ENCODE measurements around the gene MAP7. TPM values are rescaled to one million over a fixed set of nuclear protein-coding genes. Genes with fewer than 3 reads are reported as not detected.

Gene MAP7
- total RNA-seq, 1 donor: 0.36 TPM

GRCh38 chr6:136526196-136526930 lies 23.9 kb downstream of the MAP7 start:
- H3K4me3 ChIP-seq (ENCODE audit: low read depth, low read length): no peak overlapping the region
- TF ChIP-seq CTCF (IDR thresholded peaks at IDR 0.05; ENCODE audit: insufficient read depth, low read length): peak; percentile 63
- peak; percentile 55 for DNase-seq (ENCODE audit: low read depth)

DNA sequence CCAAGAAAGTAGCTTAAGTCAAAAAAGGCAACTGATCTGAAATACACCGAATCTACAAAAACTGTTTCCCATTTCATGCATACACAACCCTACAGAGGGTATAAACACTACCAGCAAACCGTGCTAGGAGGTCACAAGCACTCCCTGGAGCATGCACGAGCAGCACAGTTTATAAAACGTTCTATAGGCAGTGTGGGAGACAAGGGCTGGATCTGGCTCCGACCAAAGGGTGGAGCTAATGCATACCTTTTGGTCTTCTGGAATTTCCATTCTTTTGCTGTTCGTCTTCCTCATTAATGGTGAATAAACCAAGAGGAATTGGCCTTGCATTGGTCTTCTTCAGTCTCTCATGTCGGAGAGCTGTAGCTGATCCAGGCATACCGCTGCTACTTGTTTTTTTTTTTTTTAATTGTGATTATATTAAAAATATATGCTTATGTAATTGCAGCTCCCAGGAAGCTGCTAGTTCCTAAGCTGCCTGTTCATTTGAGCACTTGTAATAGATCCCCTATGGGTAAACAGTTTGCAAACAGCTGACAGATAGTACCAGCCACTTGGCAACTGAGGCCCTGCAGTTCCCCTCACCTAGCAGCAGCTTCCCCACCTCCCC lies 24.5 kb downstream of the MAP7 start:
- TF ChIP-seq CTCF (IDR thresholded peaks at IDR 0.05; ENCODE audit: insufficient read depth, low read length): no peak
- no peak for DNase-seq (ENCODE audit: low read depth)

GRCh38 chr6:136524936-136525413 lies 25.2 kb downstream of the MAP7 start:
- no peak overlapping the region for H3K4me3 ChIP-seq (ENCODE audit: low read depth, low read length)
- TF ChIP-seq CTCF (IDR thresholded peaks at IDR 0.05; ENCODE audit: insufficient read depth, low read length): no peak
- DNase-seq (ENCODE audit: low read depth): no peak

More for the DNA sequence above, 24.5 kb downstream of the MAP7 start:
- H3K4me3 ChIP-seq (ENCODE audit: low read depth, low read length): no peak overlapping the region

GRCh38 chr6:136524339-136524935 lies 25.8 kb downstream of the MAP7 start:
- DNase-seq (ENCODE audit: low read depth): no peak
- no peak overlapping the region for H3K4me3 ChIP-seq (ENCODE audit: low read depth, low read length)
- TF ChIP-seq CTCF (IDR thresholded peaks at IDR 0.05; ENCODE audit: insufficient read depth, low read length): no peak

GRCh38 chr6:136523196-136523595 lies 27.0 kb downstream of the MAP7 start:
- DNase-seq (ENCODE audit: low read depth): no peak
- H3K4me3 ChIP-seq (ENCODE audit: low read depth, low read length): no peak overlapping the region
- TF ChIP-seq CTCF (IDR thresholded peaks at IDR 0.05; ENCODE audit: insufficient read depth, low read length): no peak

- TF ChIP-seq CTCF (IDR thresholded peaks at IDR 0.05; ENCODE audit: insufficient read depth, low read length): no peak
- no peak overlapping the region for H3K4me3 ChIP-seq (ENCODE audit: low read depth, low read length)
- no peak for DNase-seq (ENCODE audit: low read depth)
Measured at GRCh38 chr6:136522636-136523035, 27.6 kb downstream of the MAP7 start.

Data from fibroblast of the aortic adventitia (primary cell).